LNCaP clone FGC (cell line): ENCODE data around the gene ZACN.
A peak's percentile ranks its signal among the peaks of the same experiment; 100 is the strongest.

ENCODE experiments used
- DNase-seq: peaks from one replicate; pipeline ENCODE4 v3.0.0-alpha.2; 2011; ENCODE audit warnings: low read depth
- H3K4me3 ChIP-seq: 2 replicates; pipeline ENCODE4 v1.5.1; 2011; ENCODE audit warnings: mild to moderate bottlenecking, low read depth, low read length, control low read depth
- TF ChIP-seq, protein P1 (sequence below): IDR thresholded peaks from 2 replicates; pipeline ENCODE4 v1.5.1; 2012; ENCODE audit warnings: mild to moderate bottlenecking; ENCODE audit not compliant: control insufficient read depth, insufficient read depth; ENCODE audit errors: extremely low read depth

ZACN gene

DNA sequence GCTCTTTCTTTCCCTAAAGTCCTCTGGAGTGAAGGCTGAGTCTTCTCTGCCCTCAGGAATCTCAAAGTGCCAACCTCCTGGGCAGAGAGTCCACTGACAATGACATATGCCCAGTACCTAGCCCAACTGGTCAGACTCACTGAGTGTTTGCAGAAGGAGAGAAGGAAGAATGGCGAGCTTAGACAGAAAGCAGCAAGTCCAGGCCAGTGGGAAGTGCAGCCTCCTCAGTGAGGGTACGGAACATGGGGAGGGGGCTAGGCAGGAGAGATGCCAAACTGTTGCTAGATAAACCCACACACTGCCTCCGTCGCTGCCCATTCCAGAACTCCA lies 23.9 kb downstream of the ZACN start:
- peak; percentile 25 for DNase-seq
- TF ChIP-seq, protein P1, sequence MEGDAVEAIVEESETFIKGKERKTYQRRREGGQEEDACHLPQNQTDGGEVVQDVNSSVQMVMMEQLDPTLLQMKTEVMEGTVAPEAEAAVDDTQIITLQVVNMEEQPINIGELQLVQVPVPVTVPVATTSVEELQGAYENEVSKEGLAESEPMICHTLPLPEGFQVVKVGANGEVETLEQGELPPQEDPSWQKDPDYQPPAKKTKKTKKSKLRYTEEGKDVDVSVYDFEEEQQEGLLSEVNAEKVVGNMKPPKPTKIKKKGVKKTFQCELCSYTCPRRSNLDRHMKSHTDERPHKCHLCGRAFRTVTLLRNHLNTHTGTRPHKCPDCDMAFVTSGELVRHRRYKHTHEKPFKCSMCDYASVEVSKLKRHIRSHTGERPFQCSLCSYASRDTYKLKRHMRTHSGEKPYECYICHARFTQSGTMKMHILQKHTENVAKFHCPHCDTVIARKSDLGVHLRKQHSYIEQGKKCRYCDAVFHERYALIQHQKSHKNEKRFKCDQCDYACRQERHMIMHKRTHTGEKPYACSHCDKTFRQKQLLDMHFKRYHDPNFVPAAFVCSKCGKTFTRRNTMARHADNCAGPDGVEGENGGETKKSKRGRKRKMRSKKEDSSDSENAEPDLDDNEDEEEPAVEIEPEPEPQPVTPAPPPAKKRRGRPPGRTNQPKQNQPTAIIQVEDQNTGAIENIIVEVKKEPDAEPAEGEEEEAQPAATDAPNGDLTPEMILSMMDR, result no peak
- peak overlapping the region; percentile 88 for H3K4me3 ChIP-seq

DNA sequence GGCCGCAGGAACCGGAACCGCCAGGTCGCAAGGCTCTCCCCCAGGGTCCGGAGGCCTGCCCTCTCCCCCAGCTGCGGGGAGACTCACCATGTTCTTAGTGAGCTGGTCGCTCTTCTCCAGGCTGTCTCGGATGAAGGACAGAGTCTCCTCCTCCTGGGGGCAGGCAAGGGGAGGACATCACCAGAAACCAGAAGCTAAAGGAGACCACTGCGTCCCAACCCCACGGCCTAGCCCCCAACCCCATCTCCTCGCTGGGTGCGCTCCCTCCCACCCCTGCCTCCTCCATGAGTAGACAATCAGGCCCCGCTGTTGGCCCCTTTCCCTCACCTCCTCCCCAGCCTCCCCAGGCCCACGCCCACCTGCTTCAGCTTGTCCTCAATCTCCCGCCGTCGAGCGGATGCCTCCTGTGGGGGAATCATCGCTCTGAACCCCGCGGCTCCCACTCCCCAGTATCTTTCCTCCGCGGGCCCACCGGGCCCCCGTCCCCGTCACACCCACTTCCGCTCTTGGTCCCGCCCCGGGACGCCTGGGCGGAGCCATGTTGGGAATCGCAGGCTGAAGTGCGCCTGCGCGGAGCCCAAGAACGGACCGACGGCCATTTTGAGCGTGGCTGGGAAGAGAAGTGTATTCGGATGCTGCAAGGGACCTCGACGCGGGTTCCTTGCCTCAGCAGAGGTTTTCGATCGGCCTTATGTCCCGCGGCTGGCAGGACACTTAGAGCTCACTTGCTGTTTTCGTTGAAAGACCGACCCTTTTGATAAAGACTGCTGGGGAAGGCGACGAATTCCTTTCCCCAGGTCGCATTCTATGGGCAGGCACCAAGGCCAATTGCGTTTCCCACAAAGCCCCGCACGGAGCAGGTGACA lies 24.5 kb downstream of the ZACN start, which contains the start of gene EXOC7:
Gene EXOC7, minus strand, starts transcription at position 514 of the 866 bp plus-strand sequence. Its CDS starts 95 bp downstream, at position 419.
- TF ChIP-seq, protein P1, result no peak
- H3K4me3 ChIP-seq, result peak within 1 kb of the TSS; percentile 88
- peak; percentile 56 for DNase-seq

DNA sequence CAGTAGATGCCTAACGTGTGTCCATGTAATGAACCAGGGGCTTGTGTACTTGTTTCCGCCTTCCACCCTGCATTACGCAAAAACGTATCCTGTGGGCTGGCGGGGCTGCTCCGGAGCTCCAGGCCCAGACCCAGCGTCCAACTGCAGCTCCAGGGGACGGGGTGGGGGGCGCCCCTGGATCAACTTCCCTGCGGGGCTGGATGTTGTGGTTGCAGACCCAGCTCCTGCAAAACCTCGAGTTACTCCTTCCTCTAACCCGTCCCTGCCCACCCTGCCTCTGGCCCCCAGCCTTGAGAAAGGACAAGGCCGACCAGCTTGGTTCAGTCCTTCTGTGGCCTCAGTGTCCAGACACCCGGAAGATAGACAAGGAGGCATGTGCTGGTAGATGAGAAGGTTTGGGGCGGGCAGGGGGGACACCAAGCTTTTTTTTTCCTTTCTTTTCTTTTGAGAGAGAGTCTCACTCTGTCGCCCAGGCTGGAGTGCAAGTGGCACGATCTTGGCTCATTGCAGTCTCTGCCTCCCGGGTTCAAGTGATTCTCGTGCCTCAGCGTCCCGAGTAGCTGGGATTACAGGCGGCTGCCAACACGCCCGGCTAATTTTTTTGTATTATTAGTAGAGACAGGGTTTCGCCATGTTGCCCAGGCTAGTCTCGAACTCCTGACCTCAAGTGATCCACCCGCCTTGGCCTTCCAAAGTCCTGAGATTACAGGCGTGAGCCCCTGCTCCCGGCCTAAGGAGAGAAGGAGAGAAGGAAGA lies 25.3 kb downstream of the ZACN start:
- no peak for DNase-seq
- peak overlapping the region; percentile 88 for H3K4me3 ChIP-seq
- TF ChIP-seq, protein P1, result no peak

DNA sequence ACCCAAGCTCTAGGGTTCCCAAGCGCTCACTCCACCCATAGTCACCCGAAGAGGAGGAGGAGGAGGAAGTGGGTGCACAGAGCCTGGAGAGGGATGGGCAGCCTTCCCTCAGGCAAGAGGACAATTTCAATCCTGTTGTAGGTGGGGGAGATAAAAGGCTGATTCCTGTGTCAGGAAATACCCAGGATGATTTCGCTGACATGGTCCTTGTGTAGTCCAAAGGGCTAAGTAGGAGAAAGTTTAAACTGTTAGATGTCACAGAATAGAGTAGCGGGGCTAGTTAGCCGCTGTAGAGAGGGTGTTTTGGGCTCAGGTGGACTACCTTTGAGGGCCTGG lies 25.9 kb downstream of the ZACN start:
- H3K4me3 ChIP-seq, result no peak overlapping the region
- TF ChIP-seq, protein P1, result no peak
- no peak for DNase-seq

DNA sequence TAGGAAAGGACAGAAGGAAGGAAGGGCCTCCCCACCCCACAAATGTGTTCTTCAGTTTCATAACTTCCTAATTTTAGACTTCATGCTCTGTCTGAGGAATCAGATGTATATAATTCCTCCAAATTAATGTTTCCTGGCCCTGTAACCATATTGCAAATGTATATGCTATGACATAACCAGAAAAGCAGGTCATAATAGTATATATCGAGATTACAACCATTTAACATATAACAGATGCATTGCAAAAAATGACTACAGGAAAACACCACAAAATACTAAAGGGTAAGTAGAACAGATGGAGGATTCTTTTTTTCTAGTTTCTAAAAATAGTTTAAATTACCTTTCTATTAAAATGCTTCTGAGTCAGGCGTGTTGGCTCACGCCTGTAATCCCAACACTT lies 27.7 kb downstream of the ZACN start:
- H3K4me3 ChIP-seq, result no peak overlapping the region
- no peak for DNase-seq
- TF ChIP-seq, protein P1, result no peak

GRCh38 chr17:76107509-76107908 lies 28.5 kb downstream of the ZACN start:
- H3K4me3 ChIP-seq, result no peak overlapping the region
- DNase-seq, result no peak
- TF ChIP-seq, protein P1, result no peak
